ENCODE results near the gene LTB4R2.

LTB4R2 gene

GRCh38 chr14:24282736-24283135 is 27.2 kb upstream of the LTB4R2 start:
- no peak for TF ChIP-seq CTCF (IDR thresholded peaks at IDR 0.05; ENCODE audit: insufficient read depth, low read depth, low read length, missing control alignments)
- DNase-seq (ENCODE audit: low read depth) = no peak
- H3K4me3 ChIP-seq (ENCODE audit: low read depth, low read length) = no peak overlapping the region

- DNase-seq (ENCODE audit: low read depth) = no peak
- no peak for TF ChIP-seq CTCF (IDR thresholded peaks at IDR 0.05; ENCODE audit: insufficient read depth, low read depth, low read length, missing control alignments)
Observed at GRCh38 chr14:24283796-24284460, 26.0 kb upstream of the LTB4R2 start.

GRCh38 chr14:24284501-24285035 is 25.4 kb upstream of the LTB4R2 start:
- DNase-seq (ENCODE audit: low read depth) = no peak
- no peak for TF ChIP-seq CTCF (IDR thresholded peaks at IDR 0.05; ENCODE audit: insufficient read depth, low read depth, low read length, missing control alignments)
- H3K4me3 ChIP-seq (ENCODE audit: low read depth, low read length) = no peak overlapping the region

More at GRCh38 chr14:24283796-24284460, 26.0 kb upstream of the LTB4R2 start:
- no peak overlapping the region for H3K4me3 ChIP-seq (ENCODE audit: low read depth, low read length)

GRCh38 chr14:24285351-24285750 is 24.6 kb upstream of the LTB4R2 start:
- no peak overlapping the region for H3K4me3 ChIP-seq (ENCODE audit: low read depth, low read length)
- TF ChIP-seq CTCF (IDR thresholded peaks at IDR 0.05; ENCODE audit: insufficient read depth, low read depth, low read length, missing control alignments) = no peak
- no peak for DNase-seq (ENCODE audit: low read depth)

GRCh38 chr14:24286996-24287395 is 22.9 kb upstream of the LTB4R2 start:
- TF ChIP-seq CTCF (IDR thresholded peaks at IDR 0.05; ENCODE audit: insufficient read depth, low read depth, low read length, missing control alignments) = no peak

GRCh38 chr14:24289649-24290280 is 20.2 kb upstream of the LTB4R2 start:
- H3K4me3 ChIP-seq (ENCODE audit: low read depth, low read length) = no peak overlapping the region
- peak; percentile 75 for DNase-seq (ENCODE audit: low read depth)
- no peak for TF ChIP-seq CTCF (IDR thresholded peaks at IDR 0.05; ENCODE audit: insufficient read depth, low read depth, low read length, missing control alignments)

More at GRCh38 chr14:24286996-24287395, 22.9 kb upstream of the LTB4R2 start:
- H3K4me3 ChIP-seq (ENCODE audit: low read depth, low read length) = no peak overlapping the region
- DNase-seq (ENCODE audit: low read depth) = no peak

Data from GM12865 (cell line).